CD14-positive monocyte (primary cell): Measurements from ENCODE around the gene POU2F1. TPM values are rescaled to one million over a fixed set of nuclear protein-coding genes. Genes with fewer than 3 reads are reported as not detected.

Source experiments
- DNase-seq, 3 donors: peaks; one replicate each; pipeline ENCODE4 v3.0.0-alpha.2; 2011 to 2022
- H2AFZ ChIP-seq: 2 replicates; pipeline ENCODE4 v1.6.0; 2012; ENCODE audit warnings: mild to moderate bottlenecking, low read depth, low read length, inconsistent platforms; ENCODE audit not compliant: insufficient read depth, poor library complexity, severe bottlenecking
- H3K27ac ChIP-seq, 2 donors: 1 replicate in 1 of 2; 2 replicates in 1 of 2; pipeline ENCODE4 v1.5.1; 2012 to 2013; ENCODE audit warnings: low read length in 2 of 2, control low read depth in 1 of 2, inconsistent platforms in 1 of 2, low read depth in 1 of 2, mild to moderate bottlenecking in 1 of 2
- H3K27me3 ChIP-seq, 2 donors: one replicate each; pipeline versions ENCODE4 v1.6.0 to v1.6.1; 2011 to 2013; ENCODE audit warnings: low read length in 2 of 2; ENCODE audit not compliant: control insufficient read depth in 2 of 2, insufficient read depth in 2 of 2
- H3K36me3 ChIP-seq, 2 donors: replicated peaks in 1 of 2; 1 replicate in 1 of 2; 2 replicates in 1 of 2; pipeline versions ENCODE4 v1.5.1 to v1.6.1; 2012 to 2013; ENCODE audit warnings: low read length in 2 of 2, control low read depth in 1 of 2, inconsistent platforms in 1 of 2, mild to moderate bottlenecking in 1 of 2; ENCODE audit not compliant: insufficient read depth in 2 of 2, control insufficient read depth in 1 of 2
- H3K4me1 ChIP-seq, 2 donors: 1 replicate in 1 of 2; 2 replicates in 1 of 2; pipeline versions ENCODE4 v1.5.1 to v1.6.1; 2012 to 2013; ENCODE audit warnings: low read length in 2 of 2, control low read depth in 1 of 2, inconsistent platforms in 1 of 2, mild to moderate bottlenecking in 1 of 2, moderate library complexity in 1 of 2; ENCODE audit not compliant: insufficient read depth in 2 of 2, control insufficient read depth in 1 of 2
- H3K4me2 ChIP-seq: replicated peaks from 2 replicates; pipeline ENCODE3; 2012; ENCODE audit warnings: low read length, moderate library complexity, mild to moderate bottlenecking; ENCODE audit not compliant: poor library complexity, severe bottlenecking; ENCODE audit errors: extremely low read depth
- H3K4me3 ChIP-seq, 3 experiments: fragments of 200-600 bp in 1 of 3; sonication (generic) in 1 of 3; replicated peaks in 1 of 3; 1 replicate in 2 of 3; 2 replicates in 1 of 3; pipeline ENCODE4 v1.5.1; 2011 to 2013; ENCODE audit warnings: low read length in 3 of 3, mild to moderate bottlenecking in 3 of 3, control low read depth in 2 of 3, low read depth in 2 of 3, inconsistent platforms in 1 of 3, moderate library complexity in 1 of 3
- H3K79me2 ChIP-seq: 2 replicates; pipeline ENCODE4 v1.6.0; 2012; ENCODE audit warnings: mild to moderate bottlenecking, control low read depth, inconsistent platforms, low read length, moderate library complexity; ENCODE audit not compliant: insufficient read depth
- H3K9ac ChIP-seq: 2 replicates; pipeline ENCODE4 v1.6.0; 2017; ENCODE audit warnings: low read length, mild to moderate bottlenecking; ENCODE audit not compliant: insufficient read depth, poor library complexity, severe bottlenecking
- H3K9me3 ChIP-seq, 2 donors: replicated peaks in 1 of 2; 1 replicate in 1 of 2; 2 replicates in 1 of 2; pipeline versions ENCODE4 v1.5.1 to v1.6.1; 2012 to 2013; ENCODE audit warnings: low read length in 2 of 2, control low read depth in 1 of 2; ENCODE audit not compliant: control insufficient read depth in 1 of 2, insufficient read depth in 1 of 2
- H4K20me1 ChIP-seq: 2 replicates; pipeline ENCODE4 v1.6.0; 2012; ENCODE audit warnings: mild to moderate bottlenecking, low read length, control low read depth, moderate library complexity; ENCODE audit not compliant: insufficient read depth
- H3K27ac Mint-ChIP-seq, 7 donors: one replicate each; pipeline ENCODE4 v1.8.0; 2020; ENCODE audit warnings: mild to moderate bottlenecking in 7 of 7, mixed read lengths in 7 of 7, moderate library complexity in 6 of 7, inconsistent platforms in 2 of 7
- H3K27me3 Mint-ChIP-seq, 3 donors: one replicate each; pipeline ENCODE4 v1.8.0; 2021 to 2022; ENCODE audit warnings: low read depth in 3 of 3, mild to moderate bottlenecking in 3 of 3, mixed read lengths in 3 of 3, moderate library complexity in 3 of 3, inconsistent platforms in 1 of 3
- H3K36me3 Mint-ChIP-seq, 2 donors: one replicate each; pipeline ENCODE4 v1.8.0; 2020; ENCODE audit warnings: mixed read lengths in 2 of 2, inconsistent platforms in 1 of 2, mild to moderate bottlenecking in 1 of 2
- H3K4me1 Mint-ChIP-seq: one replicate; pipeline ENCODE4 v1.8.0; 2020; ENCODE audit warnings: mild to moderate bottlenecking, mixed read lengths
- H3K4me3 Mint-ChIP-seq, 2 donors: one replicate each; pipeline ENCODE4 v1.8.0; 2020; ENCODE audit warnings: mild to moderate bottlenecking in 2 of 2, mixed read lengths in 2 of 2, moderate library complexity in 1 of 2
- H3K9me3 Mint-ChIP-seq, 7 donors: one replicate each; pipeline ENCODE4 v1.8.0; 2020 to 2022; ENCODE audit warnings: mixed read lengths in 7 of 7, mild to moderate bottlenecking in 6 of 7, moderate library complexity in 6 of 7, inconsistent platforms in 2 of 7
- WGBS: methylation state at CpG from one replicate; pipeline ENCODE4 v1.1.5; 2013; ENCODE audit warnings: missing lambda C conversion rate; ENCODE audit not compliant: insufficient coverage; 5-methylcytosine and 5-hydroxymethylcytosine counted together
- intact Hi-C, 2 donors: fragments of 100-400 bp; cut with micrococcal nuclease; formaldehyde crosslinking; loops; one replicate each; pipeline versions ENCODE4 v1.15.0 to v1.15.1; 2023
- polyA plus RNA-seq, 3 donors: library from polyadenylated mRNA; depleted of rRNA in 1 of 3; unstranded in 2 of 3; stranded (reverse) in 1 of 3; fragments of 300-500 nt in 2 of 3; fragments of >200 nt in 1 of 3; fragmentation: Illumina TruSeq in 2 of 3; gene quantifications; 1 replicate in 2 of 3; 2 replicates in 1 of 3; pipeline ENCODE4 v1.2.3, GENCODE V29; 2012 to 2021
- TF ChIP-seq, protein P1 (sequence below): fragments of 200-600 bp; IDR thresholded peaks from one replicate; pipeline ENCODE4 v1.8.0; 2022; ENCODE audit warnings: antibody characterized with exemption, mild to moderate bottlenecking

POU2F1 gene
- polyA plus RNA-seq, 3 donors: 2.3 to 4.2 (median 3.9) TPM

DNA sequence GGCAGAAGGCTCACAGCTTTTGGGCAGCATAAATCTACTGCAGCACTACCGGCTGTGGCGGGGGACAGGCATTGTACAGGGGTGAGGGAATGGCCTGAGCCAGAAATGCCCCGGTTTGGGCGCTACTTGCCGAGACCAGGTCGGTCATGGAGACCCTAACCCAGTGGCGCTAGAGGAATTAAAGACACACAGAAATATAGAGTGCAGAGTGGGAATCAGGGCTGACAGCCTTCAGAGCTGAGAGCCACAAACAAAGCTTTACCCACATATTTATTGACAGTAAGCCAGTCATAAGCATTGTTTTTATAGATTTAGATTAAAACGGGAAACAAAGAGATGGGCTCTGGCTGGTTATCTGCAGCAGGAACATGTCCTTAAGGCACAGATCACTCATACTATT is 101.8 kb downstream of the POU2F1 start:
- no peak overlapping the region for H3K4me3 Mint-ChIP-seq
- no peak overlapping the region for H2AFZ ChIP-seq
- peak overlapping the region in 1 of 7 donors; percentile 63 for H3K27ac Mint-ChIP-seq
- H3K9ac ChIP-seq: no peak overlapping the region
- TF ChIP-seq, protein P1, sequence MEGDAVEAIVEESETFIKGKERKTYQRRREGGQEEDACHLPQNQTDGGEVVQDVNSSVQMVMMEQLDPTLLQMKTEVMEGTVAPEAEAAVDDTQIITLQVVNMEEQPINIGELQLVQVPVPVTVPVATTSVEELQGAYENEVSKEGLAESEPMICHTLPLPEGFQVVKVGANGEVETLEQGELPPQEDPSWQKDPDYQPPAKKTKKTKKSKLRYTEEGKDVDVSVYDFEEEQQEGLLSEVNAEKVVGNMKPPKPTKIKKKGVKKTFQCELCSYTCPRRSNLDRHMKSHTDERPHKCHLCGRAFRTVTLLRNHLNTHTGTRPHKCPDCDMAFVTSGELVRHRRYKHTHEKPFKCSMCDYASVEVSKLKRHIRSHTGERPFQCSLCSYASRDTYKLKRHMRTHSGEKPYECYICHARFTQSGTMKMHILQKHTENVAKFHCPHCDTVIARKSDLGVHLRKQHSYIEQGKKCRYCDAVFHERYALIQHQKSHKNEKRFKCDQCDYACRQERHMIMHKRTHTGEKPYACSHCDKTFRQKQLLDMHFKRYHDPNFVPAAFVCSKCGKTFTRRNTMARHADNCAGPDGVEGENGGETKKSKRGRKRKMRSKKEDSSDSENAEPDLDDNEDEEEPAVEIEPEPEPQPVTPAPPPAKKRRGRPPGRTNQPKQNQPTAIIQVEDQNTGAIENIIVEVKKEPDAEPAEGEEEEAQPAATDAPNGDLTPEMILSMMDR: no peak
- peaks cover 48 to 80% (median 70%) of the 10 kb centered on the region in 7 donors for H3K9me3 Mint-ChIP-seq
- WGBS: 100% methylated on average over 2 of the region's 8 CpGs
- peaks cover 31 to 35% of the 10 kb centered on the region in 2 donors for H3K36me3 Mint-ChIP-seq
- no peaks in the 10 kb centered on the region for H4K20me1 ChIP-seq
- intact Hi-C loops: no loop called here
- H3K4me1 Mint-ChIP-seq: no peaks in the 10 kb centered on the region
- DNase-seq: no peak
- peak overlapping the region in 1 of 3 experiments; percentile 31 for H3K4me3 ChIP-seq
- peaks cover 38 to 76% of the 10 kb centered on the region in 2 donors for H3K9me3 ChIP-seq
- peaks cover 0 to 54% of the 10 kb centered on the region in 2 donors for H3K36me3 ChIP-seq
- H3K79me2 ChIP-seq: no peaks in the 10 kb centered on the region
- H3K27me3 Mint-ChIP-seq: peaks cover 0 to 3% (median 0%) of the 10 kb centered on the region in 3 donors
- H3K27me3 ChIP-seq: no peaks in the 10 kb centered on the region
- H3K27ac ChIP-seq: no peak overlapping the region
- H3K4me2 ChIP-seq: no peak overlapping the region
- no peaks in the 10 kb centered on the region for H3K4me1 ChIP-seq

DNA sequence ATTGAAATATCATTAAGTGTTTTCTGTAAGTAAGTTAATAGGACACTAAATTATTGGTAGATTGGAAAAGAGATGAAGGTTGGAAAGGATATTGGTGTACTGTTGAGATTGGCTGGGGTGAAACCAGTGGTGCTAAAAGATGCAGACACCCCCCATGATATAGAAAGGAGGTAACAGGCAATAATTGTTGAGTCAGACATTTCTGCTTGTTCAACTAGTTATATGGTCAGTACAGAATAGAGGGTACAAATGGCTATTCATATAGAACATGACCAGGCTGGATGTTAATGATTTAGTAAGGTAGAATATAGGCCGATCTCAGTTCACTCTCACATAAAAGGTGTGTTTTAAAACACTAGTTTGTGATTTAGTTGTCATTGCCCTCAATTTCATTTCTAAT is 104.5 kb downstream of the POU2F1 start:
- WGBS: no CpG with 5 or more reads among the region's 1 CpG
- H4K20me1 ChIP-seq: no peaks in the 10 kb centered on the region
- H3K4me1 Mint-ChIP-seq: peaks cover 20% of the 10 kb centered on the region
- H3K9me3 Mint-ChIP-seq: peaks cover 30 to 54% (median 49%) of the 10 kb centered on the region in 7 donors
- no peak overlapping the region for H3K4me3 ChIP-seq
- H3K4me3 Mint-ChIP-seq: no peak overlapping the region
- TF ChIP-seq, protein P1: no peak
- H3K27ac ChIP-seq: no peak overlapping the region
- no peak overlapping the region for H3K4me2 ChIP-seq
- peaks cover 6% of the 10 kb centered on the region for H3K79me2 ChIP-seq
- no peak overlapping the region for H2AFZ ChIP-seq
- no peaks in the 10 kb centered on the region for H3K27me3 ChIP-seq
- DNase-seq: no peak
- H3K9ac ChIP-seq: no peak overlapping the region
- peaks cover 18 to 19% of the 10 kb centered on the region in 2 donors for H3K4me1 ChIP-seq
- peaks cover 0 to 30% of the 10 kb centered on the region in 2 donors for H3K36me3 ChIP-seq
- peaks cover 21 to 49% of the 10 kb centered on the region in 2 donors for H3K9me3 ChIP-seq
- H3K27ac Mint-ChIP-seq: no peak overlapping the region
- intact Hi-C loops: no loop called here
- H3K27me3 Mint-ChIP-seq: peaks cover 0 to 3% (median 0%) of the 10 kb centered on the region in 3 donors
- H3K36me3 Mint-ChIP-seq: peaks cover 16 to 24% of the 10 kb centered on the region in 2 donors
